Caco-2 (cell line): ENCODE data around the gene BID. TPM values are rescaled to one million over a fixed set of nuclear protein-coding genes. Genes with fewer than 3 reads are reported as not detected.
"Not testable (repeated sequence)": the region's sequence is repeated elsewhere in the genome, so short reads cannot be mapped to it uniquely, and the experiment has no call there.

Experiments used
- BruUV-seq: library from RNA; stranded (reverse); fragments of 400-500 nt; replicated peaks from 2 replicates; lab custom pipeline; 2021; lab: Mats Ljungman, UMichigan
- CTCF ChIA-PET: fragments of 300-600 bp; sonication (Branson Sonifier 250); formaldehyde crosslinking; loops from one replicate; lab custom pipeline; 2022; ENCODE audit warnings: antibody characterized with exemption; lab: Charles Lee
- POLR2A ChIA-PET: fragments of 300-600 bp; sonication (Branson Sonifier 250); formaldehyde crosslinking; loops from one replicate; lab custom pipeline; 2022; ENCODE audit warnings: antibody characterized with exemption; lab: Charles Lee
- DNase-seq, 2 experiments: peaks; one replicate each; pipeline versions ENCODE4 v3.0.0 to v3.0.0-alpha.2; 2020 to 2022
- H3K27me3 ChIP-seq: replicated peaks from 2 replicates; pipeline ENCODE4 v1.6.0; 2011; ENCODE audit warnings: low read length; ENCODE audit not compliant: control insufficient read depth, insufficient read depth
- H3K36me3 ChIP-seq: 2 replicates; pipeline ENCODE4 v1.5.1; 2011; ENCODE audit warnings: low read length; ENCODE audit not compliant: control insufficient read depth, insufficient read depth
- H3K4me1 ChIP-seq: fragments of 250-450 bp; sonication (Bioruptor Pico); 2 replicates; pipeline ENCODE4 v1.5.1; 2020; ENCODE audit warnings: mild to moderate bottlenecking
- H3K4me3 ChIP-seq: 2 replicates; pipeline ENCODE4 v1.5.1; 2011; ENCODE audit warnings: low read depth, mild to moderate bottlenecking, control low read depth, low read length
- H3K9me3 ChIP-seq: fragments of 250-450 bp; sonication (Bioruptor Pico); 2 replicates; pipeline ENCODE4 v1.5.1; 2020; ENCODE audit warnings: mild to moderate bottlenecking, moderate library complexity
- H3K27ac Mint-ChIP-seq: one replicate; pipeline ENCODE4 v1.8.0; 2022; ENCODE audit warnings: mixed read lengths; ENCODE audit not compliant: unreplicated experiment
- H3K27me3 Mint-ChIP-seq: one replicate; pipeline ENCODE4 v1.8.0; 2022; ENCODE audit warnings: mixed read lengths; ENCODE audit not compliant: insufficient read depth, unreplicated experiment
- H3K36me3 Mint-ChIP-seq: one replicate; pipeline ENCODE4 v1.8.0; 2022; ENCODE audit warnings: mild to moderate bottlenecking, mixed read lengths; ENCODE audit not compliant: insufficient read depth, unreplicated experiment
- H3K4me1 Mint-ChIP-seq: one replicate; pipeline ENCODE4 v1.8.0; 2022; ENCODE audit warnings: low read depth, mixed read lengths; ENCODE audit not compliant: unreplicated experiment
- H3K4me3 Mint-ChIP-seq: one replicate; pipeline ENCODE4 v1.8.0; 2022; ENCODE audit warnings: mild to moderate bottlenecking, moderate library complexity, mixed read lengths; ENCODE audit not compliant: unreplicated experiment
- H3K9me3 Mint-ChIP-seq: one replicate; pipeline ENCODE4 v1.8.0; 2022; ENCODE audit warnings: mixed read lengths; ENCODE audit not compliant: unreplicated experiment
- intact Hi-C: fragments of 100-400 bp; cut with micrococcal nuclease; formaldehyde crosslinking; loops from one replicate; pipeline ENCODE4 v1.10.0; 2022; ENCODE audit not compliant: unreplicated experiment
- total RNA-seq: library from RNA; stranded (reverse); gene quantifications from 2 replicates; pipeline ENCODE4 v1.2.3, GENCODE V29; 2022
- TF ChIP-seq, protein P1 (sequence below), 2 experiments: fragments of 200-600 bp in 1 of 2; IDR thresholded peaks; 1 replicate in 1 of 2; 2 replicates in 1 of 2; pipeline versions ENCODE4 v1.5.1 to v1.8.0; 2011 to 2022; ENCODE audit warnings: antibody characterized with exemption in 1 of 2, control low read depth in 1 of 2, inconsistent platforms in 1 of 2, low read depth in 1 of 2, low read length in 1 of 2, mild to moderate bottlenecking in 1 of 2, moderate library complexity in 1 of 2; ENCODE audit not compliant: insufficient read depth in 1 of 2, severe bottlenecking in 1 of 2, unreplicated experiment in 1 of 2

The BID gene
- total RNA-seq, 1 experiment from 2014 or later, result 28.2 TPM

DNA sequence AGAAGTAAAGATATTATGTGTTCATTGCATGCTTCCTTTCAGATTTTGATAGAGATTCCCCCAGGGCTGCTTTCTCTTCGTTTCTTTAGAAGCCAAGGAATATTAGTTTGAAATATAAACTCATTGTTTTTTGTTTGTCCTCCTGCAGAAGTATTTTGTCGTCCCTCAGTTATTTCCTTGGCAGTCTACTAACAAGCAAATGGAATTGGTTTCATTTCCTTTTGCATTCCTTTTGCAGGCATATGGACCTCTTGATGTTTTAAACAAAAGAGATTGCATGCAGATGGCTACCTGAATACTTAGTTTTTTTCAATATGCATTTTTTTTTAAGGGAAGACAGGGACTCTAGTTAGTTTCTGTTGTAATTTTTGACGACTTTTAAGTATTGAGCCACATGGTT is 73.5 kb downstream of the BID start:
- Histone ChIP-seq H3K36me3 (no peaks in the 10 kb centered on the region; the same call in 1 of the 2 replicates), H3K4me1 (no peaks in the 10 kb centered on the region), H3K27me3 (no peaks in the 10 kb centered on the region), H3K4me3 (no peak overlapping the region), H3K9me3 (no peaks in the 10 kb centered on the region)
- no TSS peak for BruUV-seq
- no peak for DNase-seq
- TF ChIP-seq, protein P1, sequence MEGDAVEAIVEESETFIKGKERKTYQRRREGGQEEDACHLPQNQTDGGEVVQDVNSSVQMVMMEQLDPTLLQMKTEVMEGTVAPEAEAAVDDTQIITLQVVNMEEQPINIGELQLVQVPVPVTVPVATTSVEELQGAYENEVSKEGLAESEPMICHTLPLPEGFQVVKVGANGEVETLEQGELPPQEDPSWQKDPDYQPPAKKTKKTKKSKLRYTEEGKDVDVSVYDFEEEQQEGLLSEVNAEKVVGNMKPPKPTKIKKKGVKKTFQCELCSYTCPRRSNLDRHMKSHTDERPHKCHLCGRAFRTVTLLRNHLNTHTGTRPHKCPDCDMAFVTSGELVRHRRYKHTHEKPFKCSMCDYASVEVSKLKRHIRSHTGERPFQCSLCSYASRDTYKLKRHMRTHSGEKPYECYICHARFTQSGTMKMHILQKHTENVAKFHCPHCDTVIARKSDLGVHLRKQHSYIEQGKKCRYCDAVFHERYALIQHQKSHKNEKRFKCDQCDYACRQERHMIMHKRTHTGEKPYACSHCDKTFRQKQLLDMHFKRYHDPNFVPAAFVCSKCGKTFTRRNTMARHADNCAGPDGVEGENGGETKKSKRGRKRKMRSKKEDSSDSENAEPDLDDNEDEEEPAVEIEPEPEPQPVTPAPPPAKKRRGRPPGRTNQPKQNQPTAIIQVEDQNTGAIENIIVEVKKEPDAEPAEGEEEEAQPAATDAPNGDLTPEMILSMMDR (IDR thresholded peaks at IDR 0.05; ENCODE audit: insufficient read depth in 1 of 2, low read depth in 1 of 2, low read length in 1 of 2, severe bottlenecking in 1 of 2, unreplicated experiment in 1 of 2), result no peak
- POLR2A ChIA-PET, result no interaction called here
- Mint-ChIP-seq H3K4me3 (no peak overlapping the region), H3K4me1 (peaks cover 10% of the 10 kb centered on the region), H3K27ac (no peak overlapping the region), H3K27me3 (no peaks in the 10 kb centered on the region), H3K9me3 (no peaks in the 10 kb centered on the region), H3K36me3 (no peaks in the 10 kb centered on the region)
- intact Hi-C loops, result no loop called here
- CTCF ChIA-PET, result no interaction called here

DNA sequence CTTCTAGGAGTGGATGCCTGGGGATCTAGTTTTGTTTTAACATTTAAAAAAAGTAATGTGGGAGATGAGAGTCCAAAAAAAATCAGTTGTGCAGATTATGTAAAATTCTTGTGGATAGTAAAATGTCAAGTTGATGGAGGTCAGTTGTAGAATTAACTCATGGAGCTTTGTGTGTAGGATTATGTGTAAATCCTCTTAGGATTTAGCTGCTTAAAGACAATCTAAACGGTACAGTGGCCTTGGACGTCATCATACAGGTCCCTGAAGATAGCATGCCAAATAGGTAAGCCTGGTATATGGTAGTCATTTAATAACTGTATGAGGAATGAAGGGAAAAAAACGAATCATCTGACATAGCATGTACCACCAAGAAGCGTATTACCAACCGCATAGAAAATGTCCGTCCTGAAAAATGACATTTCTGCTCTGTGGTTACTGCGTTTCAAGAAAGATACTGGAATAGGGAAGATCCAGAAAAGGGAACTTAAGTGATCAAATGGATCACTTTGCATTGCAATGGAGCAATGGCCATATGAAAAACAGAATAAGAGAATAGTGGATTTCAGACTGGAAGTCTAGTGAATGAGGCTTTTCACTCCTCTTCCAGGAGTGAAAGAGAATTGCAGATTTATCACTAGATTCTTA is 74.5 kb downstream of the BID start:
- ChIA-PET POLR2A (no interaction called here), CTCF (no interaction called here)
- Mint-ChIP-seq H3K4me1 (peaks cover 10% of the 10 kb centered on the region), H3K27ac (no peak overlapping the region), H3K36me3 (no peaks in the 10 kb centered on the region), H3K9me3 (no peaks in the 10 kb centered on the region), H3K27me3 (no peaks in the 10 kb centered on the region), H3K4me3 (no peak overlapping the region)
- no peak for DNase-seq
- Histone ChIP-seq H3K4me1 (no peaks in the 10 kb centered on the region), H3K36me3 (peaks cover under 1% of the 10 kb centered on the region), H3K27me3 (no peaks in the 10 kb centered on the region), H3K4me3 (no peak overlapping the region), H3K9me3 (no peaks in the 10 kb centered on the region)
- TF ChIP-seq, protein P1 (IDR thresholded peaks at IDR 0.05; ENCODE audit: insufficient read depth in 1 of 2, low read depth in 1 of 2, low read length in 1 of 2, severe bottlenecking in 1 of 2, unreplicated experiment in 1 of 2), result no peak
- BruUV-seq, result no TSS peak
- intact Hi-C loops, result no loop called here

DNA sequence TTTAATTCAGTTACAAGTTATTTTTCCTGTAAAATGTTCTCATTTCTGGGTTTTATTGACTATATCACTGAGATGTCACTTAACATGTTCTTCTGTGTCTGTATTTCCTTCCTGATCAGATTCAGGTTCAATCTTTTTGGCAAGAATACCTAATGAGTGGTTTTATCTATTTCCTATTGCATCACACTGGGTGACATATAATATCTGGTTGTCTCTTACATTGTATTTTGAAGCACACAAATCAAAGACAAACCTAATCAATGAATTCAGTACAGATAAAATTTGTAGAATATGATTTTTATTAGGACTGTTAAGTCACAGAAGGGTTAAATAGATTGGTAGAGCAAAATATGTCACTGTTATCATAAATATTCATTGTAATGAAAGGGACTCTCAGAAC is 75.3 kb downstream of the BID start:
- H3K27ac Mint-ChIP-seq, result peak overlapping the region; percentile 27
- no peak for DNase-seq
- CTCF ChIA-PET, result no interaction called here
- Histone ChIP-seq H3K4me1 (no peaks in the 10 kb centered on the region), H3K4me3 (no peak overlapping the region), H3K36me3 (peaks cover 4% of the 10 kb centered on the region), H3K27me3 (no peaks in the 10 kb centered on the region), H3K9me3 (no peaks in the 10 kb centered on the region)
- H3K36me3 Mint-ChIP-seq, result no peaks in the 10 kb centered on the region
- TF ChIP-seq, protein P1 (IDR thresholded peaks at IDR 0.05; ENCODE audit: insufficient read depth in 1 of 2, low read depth in 1 of 2, low read length in 1 of 2, severe bottlenecking in 1 of 2, unreplicated experiment in 1 of 2), result no peak
- intact Hi-C loops, result no loop called here
- POLR2A ChIA-PET, result no interaction called here
- no peaks in the 10 kb centered on the region for H3K27me3 Mint-ChIP-seq
- no TSS peak for BruUV-seq
- H3K4me3 Mint-ChIP-seq, result no peak overlapping the region
- H3K4me1 Mint-ChIP-seq, result peaks cover 10% of the 10 kb centered on the region
- no peaks in the 10 kb centered on the region for H3K9me3 Mint-ChIP-seq

DNA sequence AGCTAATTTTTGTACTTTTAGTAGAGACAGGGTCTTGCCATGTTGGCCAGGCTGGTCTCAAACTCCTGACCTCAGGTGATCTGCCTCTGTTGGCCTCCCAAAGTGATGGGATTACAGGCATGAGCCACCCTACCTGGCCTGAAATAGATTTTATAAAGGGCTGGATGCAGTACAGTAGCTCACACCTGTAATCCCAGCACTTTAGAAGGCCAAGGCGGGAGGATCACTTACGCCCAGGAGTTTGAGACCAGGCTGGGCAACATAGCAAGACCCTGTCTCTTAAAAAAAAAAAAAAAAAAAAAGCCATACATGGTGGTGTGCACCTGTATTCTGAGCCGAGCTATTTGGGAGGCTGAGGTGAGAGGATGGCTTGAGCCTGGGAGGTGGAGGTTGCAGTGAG is 76.0 kb downstream of the BID start:
- H3K9me3 ChIP-seq, H3K4me3 Mint-ChIP-seq, H3K27me3 ChIP-seq, POLR2A ChIA-PET, BruUV-seq, H3K36me3 Mint-ChIP-seq, H3K4me3 ChIP-seq, DNase-seq, H3K4me1 ChIP-seq, H3K27me3 Mint-ChIP-seq, H3K36me3 ChIP-seq, H3K9me3 Mint-ChIP-seq, CTCF ChIA-PET, intact Hi-C loops: not testable (repeated sequence)
- H3K4me1 Mint-ChIP-seq, result peaks cover 10% of the 10 kb centered on the region
- H3K27ac Mint-ChIP-seq, result peak overlapping the region; percentile 27

DNA sequence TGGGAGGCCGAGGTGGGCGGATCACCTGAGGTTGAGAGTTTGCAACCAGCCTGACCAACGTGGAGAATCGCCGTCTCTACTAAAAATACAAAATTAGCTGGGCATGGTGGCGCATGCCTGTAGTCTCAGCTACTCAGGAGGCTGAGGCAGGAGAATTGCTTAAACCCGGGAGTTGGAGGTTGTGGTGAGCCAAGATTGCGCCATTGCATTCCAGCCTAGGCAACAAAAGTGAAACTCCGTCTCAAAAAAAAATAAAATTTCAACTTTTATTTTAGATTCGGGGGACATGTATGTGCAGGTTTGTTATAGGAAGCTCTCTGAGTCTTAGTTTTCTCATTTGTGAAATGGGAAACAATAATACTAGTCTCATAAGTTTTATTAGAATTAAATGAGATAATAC is 77.1 kb downstream of the BID start:
- H3K27me3 ChIP-seq, H3K36me3 Mint-ChIP-seq, intact Hi-C loops, H3K36me3 ChIP-seq, H3K27ac Mint-ChIP-seq, DNase-seq, H3K9me3 Mint-ChIP-seq, H3K27me3 Mint-ChIP-seq, H3K9me3 ChIP-seq, H3K4me1 ChIP-seq, H3K4me3 ChIP-seq, CTCF ChIA-PET, BruUV-seq, POLR2A ChIA-PET, H3K4me3 Mint-ChIP-seq: not testable (repeated sequence)
- peaks cover 10% of the 10 kb centered on the region for H3K4me1 Mint-ChIP-seq
